PFSK-1 (cell line): ENCODE data around the gene MTFR2.

Experiments
- FOXP2 ChIP-seq: optimal IDR thresholded peaks from 2 replicates; pipeline ENCODE3; 2011; ENCODE audit warnings: borderline replicate concordance, control low read depth, inconsistent platforms; ENCODE audit not compliant: insufficient read depth; ENCODE audit errors: extremely low read length, extremely low read depth
- POLR2AphosphoS5 ChIP-seq: IDR thresholded peaks from 2 replicates; pipeline ENCODE4 v1.6.1; 2012; ENCODE audit warnings: low read depth, mild to moderate bottlenecking, control low read depth, low read length, moderate library complexity
- REST ChIP-seq, 2 experiments: IDR thresholded peaks; 2 replicates each; pipeline versions ENCODE4 v1.6.1 to v1.8.0; 2011 to 2012; ENCODE audit warnings: low read depth in 2 of 2, low read length in 2 of 2, control low read depth in 1 of 2, inconsistent platforms in 1 of 2, mild to moderate bottlenecking in 1 of 2, moderate library complexity in 1 of 2; ENCODE audit not compliant: insufficient read depth in 1 of 2
- SIN3A ChIP-seq: IDR thresholded peaks from 2 replicates; pipeline ENCODE4 v1.6.1; 2012; ENCODE audit warnings: mild to moderate bottlenecking, low read length, moderate library complexity, borderline replicate concordance; ENCODE audit not compliant: insufficient read depth
- TAF1 ChIP-seq: IDR thresholded peaks from 2 replicates; pipeline ENCODE4 v1.6.1; 2012; ENCODE audit warnings: low read length, control low read depth, borderline replicate concordance; ENCODE audit not compliant: insufficient read depth

The MTFR2 gene

GRCh38 chr6:136208783-136209182 lies 41.3 kb downstream of the MTFR2 start:
- TF ChIP-seq SIN3A (no peak), FOXP2 (no peak), POLR2AphosphoS5 (no peak), REST (IDR thresholded peaks at IDR 0.05; ENCODE audit: insufficient read depth in 1 of 2, low read depth in 2 of 2, low read length in 2 of 2) (no peak)

GRCh38 chr6:136201732-136202131 lies 48.4 kb downstream of the MTFR2 start:
- TF ChIP-seq REST (IDR thresholded peaks at IDR 0.05; ENCODE audit: insufficient read depth in 1 of 2, low read depth in 2 of 2, low read length in 2 of 2) = no peak
- no peak for TF ChIP-seq SIN3A
- TF ChIP-seq FOXP2 = no peak
- no peak for TF ChIP-seq TAF1
- no peak for TF ChIP-seq POLR2AphosphoS5

- TF ChIP-seq SIN3A = no peak
- TF ChIP-seq REST (IDR thresholded peaks at IDR 0.05; ENCODE audit: insufficient read depth in 1 of 2, low read depth in 2 of 2, low read length in 2 of 2) = no peak
- no peak for TF ChIP-seq FOXP2
- no peak for TF ChIP-seq POLR2AphosphoS5
- no peak for TF ChIP-seq TAF1
Observed at GRCh38 chr6:136192902-136193301, 57.2 kb downstream of the MTFR2 start.

- TF ChIP-seq SIN3A (no peak), TAF1 (no peak), REST (IDR thresholded peaks at IDR 0.05; ENCODE audit: insufficient read depth in 1 of 2, low read depth in 2 of 2, low read length in 2 of 2) (no peak), FOXP2 (no peak), POLR2AphosphoS5 (no peak)
Observed at GRCh38 chr6:136191606-136192312, 58.4 kb downstream of the MTFR2 start.

- TF ChIP-seq SIN3A (no peak), FOXP2 (no peak), TAF1 (no peak)
Observed at GRCh38 chr6:136189104-136189503, 61.0 kb downstream of the MTFR2 start.
